Measurements from ENCODE around the gene LAT.
"Not testable (repeated sequence)": the region's sequence is repeated elsewhere in the genome, so short reads cannot be mapped to it uniquely, and the experiment has no call there.

LAT gene

DNA sequence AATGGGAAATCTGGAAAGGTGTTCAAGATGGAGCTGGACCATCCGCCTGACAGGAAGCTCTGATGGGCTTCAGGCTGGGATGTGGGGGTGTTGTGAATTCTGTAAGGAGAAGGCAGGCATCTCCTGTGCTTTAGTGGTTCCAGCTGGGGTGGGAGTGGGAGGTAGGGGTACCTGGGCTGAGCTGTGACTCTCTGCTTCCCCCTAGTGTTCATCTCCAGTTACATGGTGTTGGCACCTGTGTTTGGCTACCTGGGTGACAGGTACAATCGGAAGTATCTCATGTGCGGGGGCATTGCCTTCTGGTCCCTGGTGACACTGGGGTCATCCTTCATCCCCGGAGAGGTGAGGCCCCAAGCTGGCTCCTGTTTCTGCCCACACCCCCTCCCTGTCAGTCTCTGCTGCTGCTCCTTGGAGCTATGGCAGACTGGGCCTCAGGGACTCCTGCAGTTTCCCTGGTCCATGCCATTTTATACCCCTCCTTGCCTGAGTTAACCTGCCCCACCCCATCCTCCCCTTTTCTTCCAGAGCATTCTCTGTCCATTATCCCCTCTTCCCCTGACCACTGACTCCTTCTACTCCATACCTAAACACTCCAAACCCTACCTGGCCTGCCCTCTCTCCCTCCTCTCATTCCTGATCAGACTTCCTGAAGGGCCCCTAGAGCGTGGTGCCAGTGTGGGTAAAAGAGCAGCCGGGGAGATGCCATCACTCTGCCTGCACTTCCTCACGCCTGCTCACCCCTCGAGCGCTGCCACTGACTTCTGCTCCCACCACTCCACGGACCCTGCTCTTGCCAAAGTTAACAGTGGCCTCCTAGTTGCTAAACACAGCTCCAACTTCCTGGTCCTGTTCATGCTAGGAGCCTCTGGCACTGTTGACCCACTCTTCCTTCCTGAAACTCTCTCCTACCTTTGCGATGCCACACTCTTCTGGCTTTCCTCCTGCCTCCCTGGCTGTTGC, 6.9 kb upstream of the LAT start:
- DNase-seq = no peak

DNA sequence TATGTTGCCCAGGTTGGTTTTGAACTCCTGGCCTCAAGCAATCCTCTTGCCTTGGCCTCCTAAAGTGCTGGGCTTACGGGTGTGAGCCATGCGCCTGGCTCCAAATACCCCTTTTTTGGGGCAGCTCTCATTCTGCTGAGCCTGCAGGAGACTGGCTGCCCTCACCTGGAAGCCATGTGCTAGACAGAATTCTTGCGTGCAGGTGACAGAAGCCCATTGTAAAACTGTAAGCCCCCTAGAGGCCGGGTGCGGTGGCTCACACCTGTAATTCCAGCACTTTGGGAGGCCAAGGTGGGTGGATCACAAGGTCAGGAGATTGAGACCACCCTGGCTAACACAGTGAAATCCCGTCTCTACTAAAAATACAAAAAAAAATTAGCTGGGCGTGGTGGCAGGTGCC, 4.5 kb upstream of the LAT start:
- DNase-seq = not testable (repeated sequence)

DNA sequence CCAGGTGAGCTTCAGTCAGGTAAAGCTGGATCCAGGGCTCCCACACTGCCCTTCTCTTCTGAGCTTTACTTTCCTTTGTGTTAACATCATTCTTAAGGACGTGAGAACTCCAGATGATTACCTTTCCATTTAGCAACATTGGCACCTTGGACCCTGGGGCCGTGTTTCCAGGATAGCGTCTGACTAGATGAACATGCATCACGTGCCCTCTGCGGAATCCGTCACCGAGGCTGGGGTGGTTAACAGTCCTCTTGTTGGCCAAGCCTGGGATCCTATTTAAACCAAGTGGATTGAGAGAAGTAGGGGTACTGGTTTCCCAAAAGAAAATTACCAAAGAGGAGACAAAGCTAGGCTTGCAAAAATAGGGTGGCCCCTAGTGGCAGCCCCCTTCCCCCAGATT, 3.9 kb upstream of the LAT start:
- DNase-seq = no peak

DNA sequence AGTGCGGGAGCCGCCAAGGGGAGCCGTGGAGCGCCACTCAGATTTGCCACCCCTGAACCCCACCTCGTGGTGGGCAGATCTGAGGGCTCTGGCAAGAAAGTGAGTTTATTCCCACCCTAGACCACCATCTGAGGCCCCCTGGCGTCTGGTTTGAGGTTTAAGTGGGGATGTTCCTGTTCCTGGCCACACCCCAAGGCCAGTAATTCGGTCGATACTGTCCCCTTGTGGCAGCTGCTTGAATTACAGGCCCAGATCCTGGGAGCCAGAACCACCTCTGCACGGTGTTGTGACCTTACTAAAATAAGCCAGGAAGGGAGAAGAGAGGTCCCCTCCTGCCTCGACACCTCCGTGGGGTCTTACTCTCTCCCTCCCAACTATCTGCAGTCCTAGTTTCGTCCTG, 3.3 kb upstream of the LAT start:
- DNase-seq = no peak

DNA sequence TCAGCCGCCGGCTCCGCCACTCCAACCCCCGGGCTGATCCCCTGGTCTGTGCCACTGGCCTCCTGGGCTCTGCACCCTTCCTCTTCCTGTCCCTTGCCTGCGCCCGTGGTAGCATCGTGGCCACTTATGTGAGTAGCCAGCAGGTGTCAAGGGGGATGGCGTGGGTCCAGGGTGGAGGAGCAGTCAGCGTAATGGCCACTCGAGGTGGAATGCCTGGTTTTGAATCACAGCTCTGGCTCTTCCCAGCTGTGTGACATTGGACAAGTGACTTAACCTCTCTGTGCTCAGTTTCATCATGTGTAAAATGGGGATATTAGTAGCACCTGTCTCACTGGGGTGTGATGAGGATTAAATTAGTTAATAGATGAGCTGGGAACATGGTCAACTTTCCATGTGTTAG, 2.4 kb upstream of the LAT start:
- no peak for DNase-seq

DNA sequence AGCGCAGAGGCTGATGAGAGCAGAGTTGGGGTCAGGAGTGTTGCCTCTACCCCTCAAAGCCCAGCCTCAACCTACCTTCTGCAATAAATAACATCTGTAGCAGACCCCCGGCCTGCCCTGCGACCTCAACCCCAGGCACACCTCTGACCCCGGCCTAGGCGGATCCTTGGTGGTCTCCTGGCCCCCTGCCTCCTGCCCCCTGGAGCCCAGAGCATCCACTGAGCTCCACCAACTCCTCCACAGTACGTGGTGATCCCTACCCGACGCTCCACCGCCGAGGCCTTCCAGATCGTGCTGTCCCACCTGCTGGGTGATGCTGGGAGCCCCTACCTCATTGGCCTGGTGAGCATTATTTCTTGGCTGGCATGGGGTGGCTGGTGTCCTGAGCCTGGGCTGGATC, 1.9 kb upstream of the LAT start:
- no peak for DNase-seq

DNA sequence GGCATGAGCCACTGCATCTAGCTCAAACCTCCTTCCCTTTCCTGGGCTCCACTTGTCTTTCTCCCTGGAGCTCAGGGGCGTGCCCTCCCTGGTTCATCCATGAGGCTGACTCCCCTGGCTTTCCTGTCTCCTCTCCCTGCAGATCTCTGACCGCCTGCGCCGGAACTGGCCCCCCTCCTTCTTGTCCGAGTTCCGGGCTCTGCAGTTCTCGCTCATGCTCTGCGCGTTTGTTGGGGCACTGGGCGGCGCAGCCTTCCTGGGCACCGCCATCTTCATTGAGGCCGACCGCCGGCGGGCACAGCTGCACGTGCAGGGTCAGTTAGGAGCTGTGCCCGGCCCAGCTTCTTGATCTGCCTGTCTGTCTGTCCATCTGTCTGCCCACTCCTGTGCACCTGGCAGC, 1.2 kb upstream of the LAT start:
- DNase-seq = no peak

DNA sequence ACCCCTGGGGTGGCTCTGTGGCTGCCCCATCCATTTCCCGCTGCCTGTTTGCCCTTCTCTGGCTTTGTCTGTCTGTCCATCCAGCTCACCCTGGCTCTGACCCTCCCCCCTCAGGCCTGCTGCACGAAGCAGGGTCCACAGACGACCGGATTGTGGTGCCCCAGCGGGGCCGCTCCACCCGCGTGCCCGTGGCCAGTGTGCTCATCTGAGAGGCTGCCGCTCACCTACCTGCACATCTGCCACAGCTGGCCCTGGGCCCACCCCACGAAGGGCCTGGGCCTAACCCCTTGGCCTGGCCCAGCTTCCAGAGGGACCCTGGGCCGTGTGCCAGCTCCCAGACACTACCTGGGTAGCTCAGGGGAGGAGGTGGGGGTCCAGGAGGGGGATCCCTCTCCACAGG, 761 bp upstream of the LAT start:
- DNase-seq = no peak

DNA sequence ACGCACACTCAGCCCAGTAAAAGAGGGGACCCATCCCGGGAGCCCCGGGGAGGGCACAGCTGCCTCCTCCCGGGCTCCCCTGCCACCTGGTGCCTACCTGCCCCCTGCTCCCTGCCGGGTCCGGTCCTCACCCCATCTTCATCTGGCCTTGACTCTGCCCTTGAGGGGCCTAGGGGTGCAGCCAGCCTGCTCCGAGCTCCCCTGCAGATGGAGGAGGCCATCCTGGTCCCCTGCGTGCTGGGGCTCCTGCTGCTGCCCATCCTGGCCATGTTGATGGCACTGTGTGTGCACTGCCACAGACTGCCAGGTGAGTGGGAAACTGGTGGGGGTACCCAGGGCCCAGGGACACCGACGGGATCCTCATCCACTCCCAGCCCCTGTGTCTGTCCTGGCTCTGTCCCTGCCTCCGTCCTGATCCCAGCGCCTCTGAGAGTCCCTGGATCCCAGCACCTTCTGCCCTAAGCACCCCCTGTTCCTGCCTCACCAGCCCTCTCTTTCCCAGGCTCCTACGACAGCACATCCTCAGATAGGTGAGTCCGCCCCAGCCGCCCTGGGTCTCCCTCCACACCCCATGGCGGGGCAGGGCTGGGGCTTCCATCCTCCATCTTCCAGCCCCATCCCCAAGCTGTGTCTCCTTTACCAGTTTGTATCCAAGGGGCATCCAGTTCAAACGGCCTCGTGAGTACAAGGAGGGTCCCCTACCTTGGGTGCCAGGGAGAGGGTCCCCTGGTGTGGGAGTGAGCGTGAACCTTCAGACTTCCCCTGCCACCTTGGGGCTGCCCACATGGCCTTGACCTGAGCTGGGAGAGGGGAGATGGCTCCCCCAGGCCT, 574 bp downstream of the LAT start:
- no peak for DNase-seq

DNA sequence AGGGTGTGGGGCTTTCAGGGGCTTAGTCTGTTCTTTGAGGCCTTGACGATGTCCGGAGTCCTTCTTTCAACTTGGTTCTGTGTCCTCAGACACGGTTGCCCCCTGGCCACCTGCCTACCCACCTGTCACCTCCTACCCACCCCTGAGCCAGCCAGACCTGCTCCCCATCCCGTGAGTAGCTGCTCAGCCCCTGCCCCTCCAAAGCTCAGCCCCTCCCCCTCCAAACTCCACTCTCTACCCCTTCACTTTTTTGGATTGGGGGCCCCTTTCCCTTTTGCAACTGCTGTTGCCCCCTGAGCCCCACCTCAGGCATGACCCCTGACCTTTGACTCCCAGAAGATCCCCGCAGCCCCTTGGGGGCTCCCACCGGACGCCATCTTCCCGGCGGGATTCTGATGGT, 1.2 kb downstream of the LAT start:
- DNase-seq = no peak

DNA sequence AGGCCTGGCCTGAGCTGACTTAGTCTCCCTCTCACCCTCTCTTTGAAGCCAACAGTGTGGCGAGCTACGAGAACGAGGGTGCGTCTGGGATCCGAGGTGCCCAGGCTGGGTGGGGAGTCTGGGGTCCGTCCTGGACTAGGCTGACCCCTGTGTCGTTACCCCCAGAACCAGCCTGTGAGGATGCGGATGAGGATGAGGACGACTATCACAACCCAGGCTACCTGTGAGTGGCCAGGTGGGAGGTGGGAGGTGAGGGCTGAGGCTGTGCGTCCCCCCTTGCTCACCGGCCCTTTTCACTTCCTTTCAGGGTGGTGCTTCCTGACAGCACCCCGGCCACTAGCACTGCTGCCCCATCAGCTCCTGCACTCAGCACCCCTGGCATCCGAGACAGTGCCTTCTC, 1.6 kb downstream of the LAT start:
- no peak for DNase-seq

DNA sequence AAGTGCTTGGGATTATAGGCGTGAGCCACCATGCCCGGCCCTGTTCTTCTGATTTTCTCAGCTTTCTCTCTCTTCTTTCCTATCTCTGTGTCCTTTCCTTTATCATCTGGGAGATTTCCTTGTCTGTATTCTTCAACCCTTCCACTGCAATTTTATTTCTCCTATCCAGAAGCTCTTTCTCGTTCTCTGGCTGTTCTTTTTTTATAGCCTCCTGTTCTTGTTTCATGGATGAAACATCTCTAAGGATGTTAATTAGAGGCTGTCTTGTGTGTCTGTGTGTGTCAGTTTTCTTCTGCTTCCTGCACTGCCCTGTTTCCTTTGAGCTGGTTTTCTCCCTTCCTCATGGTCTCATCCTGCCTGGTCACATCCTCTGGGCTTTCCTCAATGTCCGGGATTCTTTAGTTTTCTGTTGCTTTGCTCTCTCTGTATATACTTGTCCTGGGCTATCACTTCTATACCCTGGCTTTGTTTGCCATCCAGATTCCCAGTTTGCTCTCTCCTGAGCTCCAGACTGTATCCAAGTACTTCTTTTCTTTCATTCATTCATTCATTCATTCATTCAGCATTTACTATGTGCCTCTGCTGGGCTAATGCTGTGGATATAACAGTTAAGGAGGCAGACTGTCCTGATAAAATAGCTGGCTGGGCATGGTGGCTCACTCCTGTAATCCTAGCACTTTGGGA, 2.5 kb downstream of the LAT start:
- DNase-seq = no peak

DNA sequence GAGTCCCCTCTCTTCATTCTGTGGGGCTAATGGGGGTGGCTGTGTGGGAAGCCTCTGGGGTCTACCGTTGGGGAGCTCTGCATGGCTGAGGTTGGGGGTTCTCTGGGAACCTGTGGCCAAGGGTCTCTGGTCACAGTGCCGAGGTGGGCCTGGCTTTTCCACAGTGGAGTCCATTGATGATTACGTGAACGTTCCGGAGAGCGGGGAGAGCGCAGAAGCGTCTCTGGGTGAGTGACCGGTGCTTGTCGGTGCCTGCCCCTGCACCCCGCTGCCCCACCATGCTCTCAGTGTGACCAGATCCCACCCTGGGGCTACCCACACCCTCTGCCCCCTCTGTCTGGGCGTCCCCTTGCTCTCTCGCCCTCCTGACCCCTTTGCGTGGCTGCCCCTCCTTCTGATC, 4.5 kb downstream of the LAT start:
- no peak for DNase-seq

DNA sequence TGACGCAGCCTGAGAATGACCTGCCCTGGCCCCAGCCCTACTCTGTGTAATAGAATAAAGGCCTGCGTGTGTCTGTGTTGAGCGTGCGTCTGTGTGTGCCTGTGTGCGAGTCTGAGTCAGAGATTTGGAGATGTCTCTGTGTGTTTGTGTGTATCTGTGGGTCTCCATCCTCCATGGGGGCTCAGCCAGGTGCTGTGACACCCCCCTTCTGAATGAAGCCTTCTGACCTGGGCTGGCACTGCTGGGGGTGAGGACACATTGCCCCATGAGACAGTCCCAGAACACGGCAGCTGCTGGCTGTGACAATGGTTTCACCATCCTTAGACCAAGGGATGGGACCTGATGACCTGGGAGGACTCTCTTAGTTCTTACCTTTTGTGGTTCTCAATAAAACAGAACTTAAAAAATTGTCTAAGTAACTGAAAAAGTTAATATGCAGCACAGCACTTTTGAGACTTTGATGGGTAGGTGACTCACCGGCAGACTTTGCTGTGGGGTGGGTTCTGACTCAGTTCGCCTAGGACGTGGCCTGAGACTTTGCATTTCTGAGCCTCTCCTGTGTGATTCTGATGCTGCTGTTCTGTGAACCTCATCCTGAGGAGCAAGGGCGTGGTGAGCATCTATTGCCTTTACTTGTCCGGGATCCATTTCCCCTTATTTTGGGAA, 5.7 kb downstream of the LAT start:
- no peak for DNase-seq

DNA sequence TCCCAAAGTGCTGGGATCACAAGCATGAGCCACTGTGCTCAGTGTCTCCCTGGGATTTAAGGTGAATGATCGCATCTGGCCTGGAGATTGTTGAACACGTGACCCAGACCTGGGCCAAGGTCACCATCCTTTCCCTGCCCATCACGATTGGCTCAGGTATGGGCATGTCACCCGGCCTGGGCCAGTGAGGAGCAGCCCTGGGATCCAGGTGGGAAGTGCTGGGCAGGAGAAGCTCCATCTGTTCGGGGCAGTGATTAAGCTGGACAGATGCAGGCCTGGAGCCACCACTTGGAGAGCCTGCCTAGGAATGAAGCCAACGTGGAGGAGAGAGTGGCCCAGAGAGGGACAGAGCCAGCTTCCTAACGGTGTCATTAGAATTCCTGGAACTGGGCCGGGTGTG, 6.8 kb downstream of the LAT start:
- DNase-seq = no peak

DNA sequence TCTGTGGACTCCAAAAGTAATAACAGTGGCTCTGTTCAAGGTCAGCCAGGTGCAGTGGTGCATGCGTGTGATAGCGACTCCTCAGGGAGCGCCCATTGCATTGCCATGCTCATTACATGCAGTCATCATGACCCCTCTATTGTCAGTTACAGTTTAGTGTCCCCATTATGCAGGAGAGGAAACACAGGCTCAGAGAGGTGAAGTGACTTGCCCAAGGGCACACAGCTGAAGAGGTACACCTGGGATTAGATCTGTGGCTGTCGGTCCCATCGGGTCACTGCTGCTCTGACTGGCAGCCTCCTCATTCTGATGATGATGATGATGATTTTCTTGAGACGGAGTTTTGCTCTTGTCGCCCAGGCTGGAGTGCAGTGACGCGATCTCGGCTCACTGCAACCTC, 7.6 kb downstream of the LAT start:
- DNase-seq = no peak

DNA sequence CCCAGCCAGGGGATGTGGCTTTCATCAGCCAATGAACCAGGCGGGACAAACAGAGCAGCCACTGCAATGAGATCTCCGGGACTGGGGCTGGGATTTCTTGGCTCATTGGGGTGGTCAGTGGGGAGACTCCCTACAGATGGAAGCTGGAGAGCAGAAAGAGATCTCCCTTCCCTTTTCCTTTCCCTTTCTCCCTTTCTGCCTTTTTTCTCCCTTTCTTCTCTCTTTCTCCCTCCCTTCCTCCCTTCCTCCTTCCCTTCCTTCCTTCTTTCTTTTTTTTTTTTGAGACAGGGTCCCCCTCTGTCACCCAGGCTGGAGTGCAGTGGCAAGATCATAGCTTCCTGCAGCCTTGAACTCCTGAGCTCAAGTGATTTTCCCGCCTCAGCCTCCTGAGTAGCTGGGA, 14.0 kb downstream of the LAT start:
- no peak for DNase-seq

DNA sequence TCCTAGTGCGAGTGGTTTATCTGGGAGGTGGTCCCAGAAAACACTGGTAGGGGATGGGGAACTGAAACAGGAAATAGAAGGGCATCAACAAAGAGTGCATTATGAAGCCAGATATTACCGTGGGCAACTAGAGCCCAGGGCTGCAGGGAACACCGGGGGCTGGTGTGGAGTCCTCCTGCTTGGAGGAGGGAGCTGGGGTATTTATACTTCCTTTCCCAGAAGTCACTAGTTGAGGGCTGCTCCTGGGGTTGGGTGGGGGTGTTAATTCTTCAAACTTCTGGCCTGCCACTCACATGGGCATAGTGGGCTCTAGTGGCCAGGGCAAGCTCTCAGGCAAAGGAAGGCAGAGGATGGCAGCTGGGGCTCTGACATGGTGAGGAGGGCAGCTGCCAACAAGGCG, 14.7 kb downstream of the LAT start:
- no peak for DNase-seq

DNA sequence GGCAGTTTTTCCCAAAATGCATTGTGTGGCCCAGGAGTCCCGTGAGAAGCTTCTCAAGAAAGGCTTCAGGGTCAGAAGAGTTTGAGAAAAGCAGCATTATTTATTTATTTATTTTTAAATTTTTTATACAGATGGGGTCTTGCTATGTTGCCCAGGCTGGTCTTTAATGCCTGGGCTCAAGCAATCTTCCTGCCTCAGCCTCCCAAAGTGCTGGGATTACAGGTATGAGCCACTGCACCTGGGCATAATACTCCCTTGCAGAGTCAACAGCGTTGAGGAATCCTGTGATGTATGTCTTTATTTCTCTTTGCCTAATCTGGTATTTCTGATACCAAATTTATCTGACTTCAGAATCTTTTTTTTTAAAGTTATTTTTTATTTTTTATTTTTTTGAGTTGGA, 15.2 kb downstream of the LAT start:
- no peak for DNase-seq

DNA sequence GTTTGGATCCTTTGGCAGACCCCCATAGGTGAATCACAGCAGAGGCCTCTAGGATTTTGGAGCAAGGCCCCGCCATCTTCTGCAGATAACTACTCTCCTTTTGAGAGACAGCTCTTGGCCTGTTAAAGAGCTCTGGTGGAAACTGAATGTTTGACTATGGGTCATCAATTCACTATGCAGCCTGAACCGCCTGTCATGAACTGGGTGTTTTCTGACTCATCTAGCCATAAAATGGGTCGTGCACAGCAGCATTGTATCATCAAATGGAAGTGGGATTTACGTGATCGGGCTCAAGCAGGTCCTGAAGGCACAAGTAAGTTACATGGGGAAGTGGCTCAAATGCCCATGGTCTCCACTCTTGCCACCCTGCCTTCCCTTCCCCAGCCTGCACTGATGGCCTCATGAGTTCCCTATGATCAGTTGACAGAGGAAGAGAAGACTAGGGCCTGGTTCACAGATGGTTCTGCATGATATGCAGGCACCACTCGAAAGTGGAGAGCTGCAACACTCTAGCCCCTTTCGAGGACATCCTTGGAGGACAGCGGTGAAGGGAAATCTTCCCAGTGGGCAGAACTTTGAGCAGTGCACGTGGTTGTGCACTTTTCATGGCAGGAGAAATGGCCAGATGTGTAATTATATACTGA, 19.8 kb downstream of the LAT start:
- DNase-seq = not testable (repeated sequence)

DNA sequence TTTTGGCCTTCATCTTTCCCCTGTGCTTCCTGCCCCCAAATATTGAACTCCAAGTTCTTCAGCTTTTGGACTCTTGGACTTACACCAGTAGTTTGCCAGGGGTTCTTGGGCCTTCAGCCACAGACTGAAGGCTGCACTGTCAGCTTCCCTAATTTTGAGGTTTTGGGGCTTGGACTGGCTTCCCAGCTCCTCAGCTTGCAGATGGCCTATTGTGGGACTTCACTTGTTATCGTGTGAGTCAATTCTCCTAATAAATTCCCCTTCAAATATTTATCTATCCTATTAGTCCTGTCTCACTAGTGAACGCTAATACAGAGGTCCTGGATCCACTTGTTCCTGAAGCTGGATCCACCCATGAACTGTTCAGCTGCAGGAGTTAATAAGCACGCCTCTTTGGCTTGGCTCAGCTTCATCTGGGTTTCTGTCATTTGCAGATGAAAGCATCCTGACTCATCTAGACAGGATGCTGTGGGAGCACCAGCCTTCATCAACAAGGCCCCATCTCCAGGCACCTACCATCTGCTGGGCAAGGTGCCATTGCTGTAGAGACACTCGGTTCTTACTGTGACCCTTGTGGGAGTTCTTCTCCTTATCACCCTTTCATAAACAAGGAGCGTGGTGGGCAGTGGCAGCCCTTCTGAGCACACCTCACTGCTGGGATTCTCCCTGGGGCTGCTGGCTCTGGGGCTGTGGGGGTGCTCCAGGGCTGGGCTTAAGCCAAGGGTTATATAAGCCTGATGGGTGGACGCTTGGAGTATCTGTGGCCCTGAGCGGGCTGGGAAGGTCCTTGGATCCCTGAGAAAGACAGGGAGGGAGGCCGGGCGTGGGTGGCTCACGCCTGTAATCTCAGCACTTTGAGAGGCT, 23.1 kb downstream of the LAT start:
- peak; percentile 60 for DNase-seq
